ENCODE measurements around the gene KCNQ2. TPM values are rescaled to one million over a fixed set of nuclear protein-coding genes. Genes with fewer than 3 reads are reported as not detected.

Gene KCNQ2
- total and polyA plus RNA-seq, 10 of the 15 experiments (the other 5 are each of a cell fraction or from before 2014, with no cell fraction given), result 0.06 to 0.49 (median 0.26) TPM; not detected in 7

DNA sequence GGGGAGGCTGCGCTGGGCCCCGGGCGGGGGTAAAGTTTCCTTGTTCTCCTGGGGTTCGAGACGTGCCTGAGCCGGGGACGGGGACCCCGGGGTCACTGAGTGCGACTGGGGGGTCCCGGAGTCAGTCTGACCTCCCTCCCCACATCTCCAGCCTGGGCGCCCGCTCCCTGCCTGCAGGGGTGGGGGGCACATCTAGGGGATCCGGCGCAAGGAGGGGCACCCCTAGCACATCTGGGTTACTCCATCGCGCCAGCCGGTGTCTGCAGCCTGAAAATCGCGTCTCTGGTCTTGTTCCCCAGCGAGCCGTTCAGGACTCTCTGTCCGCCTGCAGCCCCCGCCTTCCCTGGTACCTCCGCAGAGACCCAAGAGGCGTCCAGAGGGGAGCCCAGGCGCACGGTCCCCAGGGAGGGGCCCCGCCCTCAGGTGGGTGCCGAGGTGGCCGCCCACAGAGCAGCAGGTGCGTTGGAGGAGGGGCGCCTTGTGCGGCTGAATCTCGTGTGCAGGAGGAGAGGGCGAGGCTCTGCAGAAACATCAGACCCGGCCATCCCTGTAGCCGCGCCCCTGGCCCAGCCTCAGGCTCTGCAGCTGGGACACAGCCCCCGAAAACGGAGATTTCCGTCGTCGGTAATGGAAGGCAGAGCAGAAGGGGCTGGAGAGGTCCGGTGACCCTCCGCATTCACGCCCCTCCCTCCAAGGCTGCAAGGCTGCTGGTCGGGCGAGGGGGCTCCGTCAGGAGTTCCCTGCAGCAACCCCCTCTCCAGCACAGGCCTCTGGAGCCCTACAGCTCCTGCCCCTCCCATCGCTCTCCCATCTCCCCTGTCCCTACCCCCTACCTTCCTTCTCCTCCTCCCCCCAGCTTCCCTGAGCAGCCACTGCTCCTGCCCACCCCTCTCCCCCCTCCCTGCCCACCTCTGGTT, 110.7 kb downstream of the KCNQ2 start:
- SMC1A ChIA-PET (ENCODE audit: uncharacterized antibody, unreplicated experiment), result no interaction called here
- intact Hi-C loops (cut with micrococcal nuclease; ENCODE audit: unreplicated experiment), result no loop called here
- ATAC-seq, result peak; percentile 23; the same call in 2 of the 3 replicates

DNA sequence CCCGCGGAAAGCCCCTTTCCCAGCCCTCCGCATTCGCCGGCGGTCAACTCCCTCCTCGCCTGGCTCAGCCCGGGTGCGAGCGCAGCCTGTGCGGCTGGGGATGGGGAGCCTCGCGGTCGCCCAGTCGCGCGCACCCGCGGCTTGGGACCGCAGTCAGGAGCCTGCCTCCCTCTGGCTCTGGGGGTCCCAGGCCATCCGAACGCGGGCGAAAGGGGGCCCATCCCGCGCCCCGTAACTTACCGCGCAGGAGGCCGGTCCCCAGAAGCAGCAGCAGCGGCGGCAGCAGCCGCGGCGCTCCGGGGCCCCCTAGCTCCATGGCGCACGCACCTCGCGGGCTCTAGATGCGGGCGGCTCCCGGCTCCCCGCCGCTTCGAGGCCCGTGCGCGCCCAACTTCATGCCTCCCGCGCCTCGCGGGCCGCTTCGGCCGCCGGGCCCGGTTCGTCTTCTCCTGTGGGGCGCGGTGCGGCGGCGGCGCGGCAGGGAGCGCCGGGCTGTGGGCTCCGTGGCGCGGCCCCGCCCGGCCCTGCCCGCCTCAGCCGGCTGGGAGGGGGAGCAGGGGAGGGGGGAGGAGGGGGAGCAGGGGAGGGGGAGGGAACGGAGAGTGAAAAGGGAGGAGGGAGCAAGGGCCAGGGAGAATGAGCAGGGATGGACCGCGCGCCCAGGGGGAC, 111.5 kb downstream of the KCNQ2 start, which contains the start of gene CHRNA4:
CHRNA4 (minus strand) TSS at position 500 of the 669 bp plus-strand sequence; CDS start at position 316, 184 bp downstream.
- BruUV-seq (replicated peaks), result no TSS peak
- ChIA-PET SMC1A (ENCODE audit: uncharacterized antibody, unreplicated experiment) (no interaction called here), CTCF (no interaction called here), RAD21 (ENCODE audit: unreplicated experiment) (no interaction called here), POLR2A (no interaction called here)
- intact Hi-C loops (cut with micrococcal nuclease; ENCODE audit: unreplicated experiment), result no loop called here
- Histone ChIP-seq H3K4me2 (ENCODE audit: control insufficient read depth, insufficient read depth) (no peak within 1 kb of the TSS), H3K36me3 (ENCODE audit: control insufficient read depth in 2 of 2, insufficient read depth in 2 of 2, low read length in 1 of 2) (no peaks in the 10 kb centered on the region), H4K20me1 (ENCODE audit: control insufficient read depth, insufficient read depth) (no peaks in the 10 kb centered on the region), H3K4me1 (ENCODE audit: control insufficient read depth, insufficient read depth, low read length) (no peaks in the 10 kb centered on the region), H3K9me3 (replicated peaks; ENCODE audit: control insufficient read depth, insufficient read depth, low read length) (no peaks in the 10 kb centered on the region), H2AFZ (ENCODE audit: control insufficient read depth, low read depth, low read length) (no peak within 1 kb of the TSS), H3K79me2 (ENCODE audit: control insufficient read depth, insufficient read depth, low read length) (no peaks in the 10 kb centered on the region), H3K27ac (ENCODE audit: control insufficient read depth, insufficient read depth) (no peak within 1 kb of the TSS), H3K27me3 (replicated peaks in 1 of 2; ENCODE audit: control insufficient read depth in 2 of 2, insufficient read depth in 2 of 2, low read length in 1 of 2) (no peaks in the 10 kb centered on the region; a peak in 1 of 4 replicates), H3K9ac (ENCODE audit: control insufficient read depth, insufficient read depth, low read length) (no peak within 1 kb of the TSS), H3K4me3 (no peak within 1 kb of the TSS)
- in situ Hi-C loops (cut with MboI), result no loop called here
- no peak for DNase-seq (ENCODE audit: low read depth, low spot score)
- no peak for FAIRE-seq
- TF ChIP-seq PAX5 (IDR thresholded peaks at IDR 0.05; ENCODE audit: borderline replicate concordance, low read depth, low read length), result no peak
- TF ChIP-seq ZNF217 (IDR thresholded peaks at IDR 0.05), result no peak
- no peak for TF ChIP-seq ZSCAN29 (IDR thresholded peaks at IDR 0.05)
- 43% methylated on average over 16 of the region's 79 CpGs for WGBS (ENCODE audit: insufficient coverage, insufficient replicate concordance, low lambda C conversion rate, missing lambda C conversion rate)
- no peak for ATAC-seq

More for the DNA sequence above, 110.7 kb downstream of the KCNQ2 start:
- H3K9ac ChIP-seq (ENCODE audit: control insufficient read depth, insufficient read depth, low read length), result no peak overlapping the region
- H3K36me3 ChIP-seq (ENCODE audit: control insufficient read depth in 2 of 2, insufficient read depth in 2 of 2, low read length in 1 of 2), result no peaks in the 10 kb centered on the region
- in situ Hi-C loops (cut with MboI), result no loop called here
- no peaks in the 10 kb centered on the region for H3K4me1 ChIP-seq (ENCODE audit: control insufficient read depth, insufficient read depth, low read length)
- BruUV-seq (replicated peaks), result no TSS peak
- H2AFZ ChIP-seq (ENCODE audit: control insufficient read depth, low read depth, low read length), result no peak overlapping the region
- H4K20me1 ChIP-seq (ENCODE audit: control insufficient read depth, insufficient read depth), result no peaks in the 10 kb centered on the region
- POLR2A ChIA-PET, result no interaction called here
- H3K79me2 ChIP-seq (ENCODE audit: control insufficient read depth, insufficient read depth, low read length), result no peaks in the 10 kb centered on the region
- 25% methylated on average over 48 of the region's 50 CpGs for WGBS (ENCODE audit: insufficient coverage, insufficient replicate concordance, low lambda C conversion rate, missing lambda C conversion rate)
- RAD21 ChIA-PET (ENCODE audit: unreplicated experiment), result no interaction called here
- no peaks in the 10 kb centered on the region; a peak in 1 of 4 replicates for H3K27me3 ChIP-seq (replicated peaks in 1 of 2; ENCODE audit: control insufficient read depth in 2 of 2, insufficient read depth in 2 of 2, low read length in 1 of 2)
- peak; percentile 58; the same call in 1 of the 2 replicates for TF ChIP-seq TCF12 (IDR thresholded peaks at IDR 0.05; ENCODE audit: low read depth, low read length)
- TF ChIP-seq MEF2B (IDR thresholded peaks at IDR 0.05; ENCODE audit: partially characterized antibody, poor library complexity, severe bottlenecking), result no peak
- no peak for TF ChIP-seq IRF4 (IDR thresholded peaks at IDR 0.05; ENCODE audit: low read depth, low read length)
- no peak for TF ChIP-seq SIX5 (IDR thresholded peaks at IDR 0.05; ENCODE audit: low read depth, low read length, severe bottlenecking)
- no peak overlapping the region for H3K4me2 ChIP-seq (ENCODE audit: control insufficient read depth, insufficient read depth)
- CTCF ChIA-PET, result no interaction called here
- DNase-seq (ENCODE audit: low read depth, low spot score) (no peak), FAIRE-seq (no peak)
- no peaks in the 10 kb centered on the region for H3K9me3 ChIP-seq (replicated peaks; ENCODE audit: control insufficient read depth, insufficient read depth, low read length)
- no peak overlapping the region for H3K4me3 ChIP-seq
- no peak overlapping the region for H3K27ac ChIP-seq (ENCODE audit: control insufficient read depth, insufficient read depth)
